Keratinocyte (primary cell): ENCODE data around the gene ASCC2. TPM values are rescaled to one million over a fixed set of nuclear protein-coding genes. Genes with fewer than 3 reads are reported as not detected.

Experiments used
- DNase-seq: peaks from one replicate; pipeline ENCODE4 v3.0.0-alpha.2; 2011; ENCODE audit warnings: low read depth, missing footprints, low spot score
- FAIRE-seq: peaks from 2 replicates; lab custom pipeline; 2011; peaks lifted over from hg19 to GRCh38; lab: Jason Lieb, UNC
- H2AFZ ChIP-seq: 2 replicates; pipeline ENCODE4 v1.6.0; 2012; ENCODE audit warnings: low read length, control low read depth, inconsistent platforms; ENCODE audit not compliant: control insufficient read depth
- H3K27ac ChIP-seq: 2 replicates; pipeline ENCODE4 v1.5.1; 2011; ENCODE audit warnings: low read length; ENCODE audit not compliant: control insufficient read depth, insufficient read depth
- H3K27me3 ChIP-seq: 3 replicates; pipeline ENCODE4 v1.6.0; 2011; ENCODE audit warnings: low read length; ENCODE audit not compliant: control insufficient read depth, insufficient read depth; ENCODE audit errors: extremely low read depth
- H3K36me3 ChIP-seq, 2 experiments: 2 replicates in 1 of 2; 3 replicates in 1 of 2; pipeline ENCODE4 v1.5.1; 2011; ENCODE audit warnings: low read length in 2 of 2, mild to moderate bottlenecking in 1 of 2; ENCODE audit not compliant: control insufficient read depth in 2 of 2, insufficient read depth in 2 of 2; ENCODE audit errors: extremely low read depth in 1 of 2
- H3K4me1 ChIP-seq: 3 replicates; pipeline ENCODE4 v1.5.1; 2011; ENCODE audit warnings: low read length; ENCODE audit not compliant: control insufficient read depth, insufficient read depth; ENCODE audit errors: extremely low read depth
- H3K4me2 ChIP-seq: 3 replicates; pipeline ENCODE4 v1.6.0; 2011; ENCODE audit warnings: low read depth, low read length; ENCODE audit not compliant: control insufficient read depth, insufficient read depth; ENCODE audit errors: extremely low read depth
- H3K4me3 ChIP-seq, 3 experiments: fragments of 200-600 bp in 1 of 3; sonication (generic) in 1 of 3; 2 replicates in 2 of 3; 3 replicates in 1 of 3; pipeline ENCODE4 v1.5.1; 2011 to 2016; ENCODE audit warnings: low read length in 3 of 3, mild to moderate bottlenecking in 3 of 3, control low read depth in 2 of 3, inconsistent platforms in 1 of 3, low read depth in 1 of 3, mixed read lengths in 1 of 3, mixed run types in 1 of 3, moderate library complexity in 1 of 3; ENCODE audit not compliant: control insufficient read depth in 2 of 3, insufficient read depth in 2 of 3; ENCODE audit errors: extremely low read depth in 1 of 3
- H3K79me2 ChIP-seq: 2 replicates; pipeline ENCODE4 v1.6.0; 2012; ENCODE audit warnings: low read length; ENCODE audit not compliant: control insufficient read depth, insufficient read depth
- H3K9ac ChIP-seq: 3 replicates; pipeline ENCODE4 v1.6.0; 2011; ENCODE audit warnings: low read length; ENCODE audit not compliant: control insufficient read depth, insufficient read depth; ENCODE audit errors: extremely low read depth
- H3K9me1 ChIP-seq: 3 replicates; pipeline ENCODE4 v1.6.0; 2011; ENCODE audit warnings: low read length; ENCODE audit not compliant: control insufficient read depth, insufficient read depth; ENCODE audit errors: extremely low read depth
- H3K9me3 ChIP-seq: 2 replicates; pipeline ENCODE4 v1.5.1; 2012; ENCODE audit warnings: low read depth, low read length; ENCODE audit not compliant: control insufficient read depth
- H4K20me1 ChIP-seq: 3 replicates; pipeline ENCODE4 v1.6.0; 2011; ENCODE audit warnings: low read length; ENCODE audit not compliant: control insufficient read depth, insufficient read depth; ENCODE audit errors: extremely low read depth
- CTCF ChIP-seq, 3 experiments: IDR thresholded peaks in 1 of 3; conservative IDR thresholded peaks in 1 of 3; optimal IDR thresholded peaks in 1 of 3; 2 replicates in 2 of 3; 3 replicates in 1 of 3; pipeline versions ENCODE3 to v1.5.1; 2011; ENCODE audit warnings: low read length in 3 of 3, mild to moderate bottlenecking in 3 of 3, moderate library complexity in 2 of 3, control low read depth in 1 of 3, inconsistent platforms in 1 of 3; ENCODE audit not compliant: insufficient read depth in 2 of 3; ENCODE audit errors: extremely low read depth in 1 of 3
- EZH2 ChIP-seq: IDR thresholded peaks from one replicate; pipeline ENCODE4 v1.6.1; 2012; ENCODE audit warnings: inconsistent platforms, mild to moderate bottlenecking, low read length, moderate library complexity
- dilution Hi-C: fragments of 300-500 bp; cut with MboI; formaldehyde crosslinking; loops from one replicate; pipeline ENCODE4 v1.7.0; 2020; ENCODE audit warnings: low sequenced_read_pairs; ENCODE audit not compliant: extremely low pct_ligation_motif_present
- polyA plus RNA-seq, 5 experiments: library from polyadenylated mRNA; depleted of rRNA in 3 of 5; stranded (reverse) in 3 of 5; stranded (forward) in 1 of 5; unstranded in 1 of 5; fragments of >200 nt; gene quantifications; 1 replicate in 1 of 5; 2 replicates in 3 of 5; 3 replicates in 1 of 5; pipeline versions ENCODE4 v1.2.1 to v1.2.3, GENCODE V29; 2011 to 2012; ENCODE audit warnings: missing spikeins in 2 of 5, low read depth in 1 of 5, low replicate concordance in 1 of 5

The ASCC2 gene
- polyA plus RNA-seq, 1 donor (not counting 4 experiments of a cell fraction or from before 2014, with no cell fraction given) = 51.3 TPM

GRCh38 chr22:29798801-29799200, 39.3 kb downstream of the ASCC2 start:
- no peaks in the 10 kb centered on the region for H3K79me2 ChIP-seq
- peaks cover 14% of the 10 kb centered on the region for H3K4me1 ChIP-seq
- no peak for DNase-seq
- TF ChIP-seq CTCF (optimal IDR thresholded peaks at IDR 0.05 in 1 of 3, IDR thresholded peaks at IDR 0.05 in 1 of 3, conservative IDR thresholded peaks at IDR 0.05 in 1 of 3; ENCODE audit: extremely low read depth in 1 of 3, insufficient read depth in 2 of 3, low read length in 3 of 3) = no peak
- no peak for TF ChIP-seq EZH2
- H3K36me3 ChIP-seq = peaks cover 32 to 41% of the 10 kb centered on the region in 2 experiments
- no peaks in the 10 kb centered on the region for H4K20me1 ChIP-seq
- H3K4me3 ChIP-seq = no peak overlapping the region
- H3K27ac ChIP-seq = peak overlapping the region; percentile 49
- no peak for FAIRE-seq
- no peaks in the 10 kb centered on the region for H3K9me3 ChIP-seq
- no peaks in the 10 kb centered on the region for H3K9me1 ChIP-seq
- no peak overlapping the region for H3K9ac ChIP-seq
- H3K27me3 ChIP-seq = no peaks in the 10 kb centered on the region
- dilution Hi-C loops = no loop called here
- H2AFZ ChIP-seq = no peak overlapping the region
- peak overlapping the region; percentile 55 for H3K4me2 ChIP-seq

DNA sequence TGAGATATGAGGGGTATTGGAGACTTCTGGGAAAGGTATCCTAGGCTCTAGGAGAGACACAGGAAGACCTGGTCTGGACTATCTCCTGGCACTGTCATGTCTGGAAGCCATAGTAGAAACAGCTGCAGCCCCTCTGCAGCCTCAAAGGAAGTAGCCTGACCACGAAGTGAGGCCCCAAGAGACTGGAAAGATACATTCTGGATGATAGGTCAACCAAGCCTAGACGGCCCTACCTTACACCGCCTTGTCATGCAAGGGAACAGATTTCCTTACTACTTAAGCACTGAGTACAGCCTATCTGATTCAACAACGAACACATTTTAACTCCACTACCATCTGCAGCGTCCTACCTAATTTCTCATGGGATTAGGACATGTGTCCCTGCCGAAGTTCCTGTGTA, 39.8 kb downstream of the ASCC2 start:
- Histone ChIP-seq H3K4me2 (no peak overlapping the region), H3K79me2 (no peaks in the 10 kb centered on the region), H4K20me1 (no peaks in the 10 kb centered on the region), H3K9me3 (no peaks in the 10 kb centered on the region), H3K27me3 (no peaks in the 10 kb centered on the region), H2AFZ (no peak overlapping the region), H3K9me1 (no peaks in the 10 kb centered on the region), H3K27ac (no peak overlapping the region), H3K4me1 (peaks cover 14% of the 10 kb centered on the region), H3K36me3 (peaks cover 32 to 39% of the 10 kb centered on the region in 2 experiments), H3K9ac (no peak overlapping the region), H3K4me3 (no peak overlapping the region)
- dilution Hi-C loops = no loop called here
- TF ChIP-seq CTCF (optimal IDR thresholded peaks at IDR 0.05 in 1 of 3, IDR thresholded peaks at IDR 0.05 in 1 of 3, conservative IDR thresholded peaks at IDR 0.05 in 1 of 3; ENCODE audit: extremely low read depth in 1 of 3, insufficient read depth in 2 of 3, low read length in 3 of 3) = no peak
- TF ChIP-seq EZH2 = no peak
- DNase-seq (no peak), FAIRE-seq (peak; percentile 52)
